ENCODE results near the gene TMEM97. TPM values are rescaled to one million over a fixed set of nuclear protein-coding genes. Genes with fewer than 3 reads are reported as not detected.

Gene TMEM97
- total and polyA plus RNA-seq, 11 donors = 1.4 to 7.9 (median 3.3) TPM

- no peak overlapping the region for H3K4me3 ChIP-seq
- no peaks in the 10 kb centered on the region for H3K27me3 ChIP-seq
- no peak for TF ChIP-seq POLR2A (IDR thresholded peaks at IDR 0.05)
- TF ChIP-seq, protein P1, sequence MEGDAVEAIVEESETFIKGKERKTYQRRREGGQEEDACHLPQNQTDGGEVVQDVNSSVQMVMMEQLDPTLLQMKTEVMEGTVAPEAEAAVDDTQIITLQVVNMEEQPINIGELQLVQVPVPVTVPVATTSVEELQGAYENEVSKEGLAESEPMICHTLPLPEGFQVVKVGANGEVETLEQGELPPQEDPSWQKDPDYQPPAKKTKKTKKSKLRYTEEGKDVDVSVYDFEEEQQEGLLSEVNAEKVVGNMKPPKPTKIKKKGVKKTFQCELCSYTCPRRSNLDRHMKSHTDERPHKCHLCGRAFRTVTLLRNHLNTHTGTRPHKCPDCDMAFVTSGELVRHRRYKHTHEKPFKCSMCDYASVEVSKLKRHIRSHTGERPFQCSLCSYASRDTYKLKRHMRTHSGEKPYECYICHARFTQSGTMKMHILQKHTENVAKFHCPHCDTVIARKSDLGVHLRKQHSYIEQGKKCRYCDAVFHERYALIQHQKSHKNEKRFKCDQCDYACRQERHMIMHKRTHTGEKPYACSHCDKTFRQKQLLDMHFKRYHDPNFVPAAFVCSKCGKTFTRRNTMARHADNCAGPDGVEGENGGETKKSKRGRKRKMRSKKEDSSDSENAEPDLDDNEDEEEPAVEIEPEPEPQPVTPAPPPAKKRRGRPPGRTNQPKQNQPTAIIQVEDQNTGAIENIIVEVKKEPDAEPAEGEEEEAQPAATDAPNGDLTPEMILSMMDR (IDR thresholded peaks at IDR 0.05) = no peak
- ATAC-seq (no peak), DNase-seq (no peak)
- H3K36me3 ChIP-seq = peaks cover 0 to 66% (median 53%) of the 10 kb centered on the region in 9 donors
- H3K27ac ChIP-seq = no peak overlapping the region
- intact Hi-C loops (cut with DNase I) = no loop called here
- peaks cover 0 to 8% (median 5%) of the 10 kb centered on the region in 12 donors for H3K4me1 ChIP-seq
- no peaks in the 10 kb centered on the region for H3K9me3 ChIP-seq
- 75 to 93% (median 86%) methylated on average over 5 of the region's 5 CpGs for WGBS, 4 donors
Measured at GRCh38 chr17:28363186-28363585, 44.2 kb downstream of the TMEM97 start.

- DNase-seq (no peak), ATAC-seq (no peak)
- Histone ChIP-seq H3K4me3 (no peak overlapping the region), H3K36me3 (peaks cover 0 to 66% (median 52%) of the 10 kb centered on the region in 9 donors), H3K4me1 (peaks cover 0 to under 1% (median 0%) of the 10 kb centered on the region in 12 donors), H3K9me3 (no peaks in the 10 kb centered on the region), H3K27ac (no peak overlapping the region), H3K27me3 (no peaks in the 10 kb centered on the region)
- WGBS, 4 donors = 85 to 92% (median 89%) methylated on average over 2 to 8 of the region's 8 CpGs
- TF ChIP-seq, protein P1 (IDR thresholded peaks at IDR 0.05) = no peak
- TF ChIP-seq POLR2A (IDR thresholded peaks at IDR 0.05) = no peak
- intact Hi-C loops (cut with DNase I) = no loop called here
Measured at GRCh38 chr17:28363776-28364650, 45.0 kb downstream of the TMEM97 start.

DNA sequence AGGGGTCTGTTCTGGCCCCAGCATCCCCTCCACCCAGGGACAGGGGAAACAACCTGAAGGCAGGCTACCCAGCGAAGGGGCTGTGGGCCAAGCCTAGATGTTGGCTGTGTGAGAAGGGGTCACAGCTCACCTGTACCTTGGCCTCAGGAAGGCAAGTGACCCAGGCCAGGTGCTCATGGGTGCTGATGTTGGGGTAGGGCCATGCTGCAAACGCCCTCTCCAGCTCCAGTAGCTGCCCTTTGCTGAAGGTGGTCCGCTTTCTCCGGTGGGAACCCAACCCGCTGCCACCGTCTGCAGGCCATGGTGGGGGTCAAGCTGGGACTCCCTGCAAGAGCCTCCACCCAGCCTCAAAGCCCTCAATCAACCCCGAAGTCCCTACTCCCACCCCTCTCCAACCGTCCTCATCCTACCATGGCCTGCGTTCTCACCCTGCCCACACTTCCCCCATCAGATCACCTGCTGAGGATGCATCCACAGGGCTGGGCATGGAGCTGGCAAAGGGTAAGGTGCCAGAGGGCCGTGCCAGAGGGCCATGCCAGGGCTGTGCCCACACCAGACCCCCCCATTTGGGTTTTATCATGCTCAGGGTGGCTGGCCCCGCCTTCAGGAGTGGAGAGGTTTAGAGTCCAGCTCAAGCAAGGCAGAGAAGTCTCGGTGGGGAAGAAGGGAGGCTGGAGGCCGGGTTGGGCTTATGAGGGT lies 45.8 kb downstream of the TMEM97 start, which contains the start of gene SEBOX:
Gene SEBOX, minus strand, starts transcription at position 535 of the 699 bp plus-strand sequence. Its CDS starts 48 bp downstream, at position 487.
- no peaks in the 10 kb centered on the region for H3K27me3 ChIP-seq
- no peak within 1 kb of the TSS for H3K4me3 ChIP-seq
- H3K27ac ChIP-seq = no peak within 1 kb of the TSS
- WGBS, 4 donors = 78 to 91% (median 88%) methylated on average over 7 to 13 of the region's 13 CpGs
- intact Hi-C loops (cut with DNase I) = no loop called here
- ATAC-seq = no peak
- H3K36me3 ChIP-seq = peaks cover 0 to 58% (median 44%) of the 10 kb centered on the region in 9 donors
- no peak for DNase-seq
- H3K4me1 ChIP-seq = peaks cover 0 to 2% (median 0%) of the 10 kb centered on the region in 12 donors
- no peaks in the 10 kb centered on the region for H3K9me3 ChIP-seq
- TF ChIP-seq POLR2A (IDR thresholded peaks at IDR 0.05) = no peak
- TF ChIP-seq, protein P1 (IDR thresholded peaks at IDR 0.05) = no peak

GRCh38 chr17:28365487-28365886 lies 46.5 kb downstream of the TMEM97 start:
- intact Hi-C loops (cut with DNase I) = no loop called here
- no peaks in the 10 kb centered on the region for H3K27me3 ChIP-seq
- no peaks in the 10 kb centered on the region for H3K9me3 ChIP-seq
- peaks cover 0 to 51% (median 37%) of the 10 kb centered on the region in 9 donors for H3K36me3 ChIP-seq
- no peak overlapping the region for H3K27ac ChIP-seq
- H3K4me1 ChIP-seq = peaks cover 2 to 9% (median 3%) of the 10 kb centered on the region in 12 donors
- ATAC-seq (no peak), DNase-seq (no peak)
- no peak overlapping the region for H3K4me3 ChIP-seq
- no peak for TF ChIP-seq POLR2A (IDR thresholded peaks at IDR 0.05)
- TF ChIP-seq, protein P1 (IDR thresholded peaks at IDR 0.05) = no peak
- WGBS, 4 donors = 89 to 94% (median 92%) methylated on average over 3 of the region's 3 CpGs

All from heart left ventricle (tissue), 16 donors.